Suppressor macrophage (primary cell): ENCODE measurements around the gene DEAF1.
A peak's percentile ranks its signal among the peaks of the same experiment; 100 is the strongest.
"Not testable (repeated sequence)": the region's sequence is repeated elsewhere in the genome, so short reads cannot be mapped to it uniquely, and the experiment has no call there.

Experiments
- DNase-seq, 4 experiments: peaks; one replicate each; pipeline ENCODE4 v3.0.0-alpha.2; 2020 to 2022

DEAF1 gene

GRCh38 chr11:680476-680875, 14.5 kb downstream of the DEAF1 start:
- no peak for DNase-seq

GRCh38 chr11:679271-680207, 15.5 kb downstream of the DEAF1 start:
- DNase-seq = no peak

GRCh38 chr11:678297-678696, 16.7 kb downstream of the DEAF1 start:
- DNase-seq = no peak

GRCh38 chr11:674406-674805, 20.6 kb downstream of the DEAF1 start:
- no peak for DNase-seq

GRCh38 chr11:673866-674265, 21.2 kb downstream of the DEAF1 start:
- no peak for DNase-seq

GRCh38 chr11:665704-666281, 29.2 kb downstream of the DEAF1 start:
- peak; percentile 8 to 44 (median 32) for DNase-seq

- no peak for DNase-seq
Observed at GRCh38 chr11:665062-665703, 29.8 kb downstream of the DEAF1 start.

- DNase-seq = peak; percentile 65 to 79 (median 68)
Observed at GRCh38 chr11:662689-663274, 32.2 kb downstream of the DEAF1 start.

- no peak for DNase-seq
Observed at GRCh38 chr11:660681-661444, 34.2 kb downstream of the DEAF1 start.

GRCh38 chr11:660281-660680, 34.7 kb downstream of the DEAF1 start:
- no peak for DNase-seq

GRCh38 chr11:659532-660085, 35.4 kb downstream of the DEAF1 start:
- no peak for DNase-seq

- no peak for DNase-seq
Observed at GRCh38 chr11:657691-658126, 37.3 kb downstream of the DEAF1 start.

GRCh38 chr11:656866-657265, 38.2 kb downstream of the DEAF1 start:
- no peak for DNase-seq

GRCh38 chr11:656426-656825, 38.6 kb downstream of the DEAF1 start:
- no peak for DNase-seq

GRCh38 chr11:655036-655726, 39.8 kb downstream of the DEAF1 start:
- no peak for DNase-seq

- not testable (repeated sequence) for DNase-seq
Observed at GRCh38 chr11:654444-654843, 40.6 kb downstream of the DEAF1 start.

GRCh38 chr11:653837-654236, 41.2 kb downstream of the DEAF1 start:
- DNase-seq = no peak

GRCh38 chr11:653136-653535, 41.9 kb downstream of the DEAF1 start:
- DNase-seq = peak; percentile 38 to 73 (median 56)

GRCh38 chr11:650482-650881, 44.5 kb downstream of the DEAF1 start:
- no peak for DNase-seq

- DNase-seq = not testable (repeated sequence)
Observed at GRCh38 chr11:647672-648158, 47.3 kb downstream of the DEAF1 start.

GRCh38 chr11:646214-646613, 48.8 kb downstream of the DEAF1 start:
- DNase-seq = no peak
